Non-pigmented ciliary epithelial cell (primary cell): ENCODE data around the gene LMNA.
"Not testable (repeated sequence)": the region's sequence is repeated elsewhere in the genome, so short reads cannot be mapped to it uniquely, and the experiment has no call there.

Experiments used
- DNase-seq: peaks from one replicate; pipeline ENCODE4 v3.0.0-alpha.2; 2010; ENCODE audit warnings: low read depth

Gene LMNA

GRCh38 chr1:156164125-156164831 lies 49.8 kb downstream of the LMNA start:
- no peak for DNase-seq

- DNase-seq = no peak
Measured at GRCh38 chr1:156165083-156165482, 50.6 kb downstream of the LMNA start.

- DNase-seq = no peak
Measured at GRCh38 chr1:156167536-156167935, 53.0 kb downstream of the LMNA start.

GRCh38 chr1:156172696-156173470 lies 58.4 kb downstream of the LMNA start:
- no peak for DNase-seq

GRCh38 chr1:156176610-156177210 lies 62.2 kb downstream of the LMNA start:
- DNase-seq = no peak

- DNase-seq = no peak
Measured at GRCh38 chr1:156177919-156178654, 63.6 kb downstream of the LMNA start.

- no peak for DNase-seq
Measured at GRCh38 chr1:156180471-156180870, 66.0 kb downstream of the LMNA start.

- not testable (repeated sequence) for DNase-seq
Measured at GRCh38 chr1:156181391-156181924, 66.9 kb downstream of the LMNA start.

GRCh38 chr1:156182010-156182779 lies 67.7 kb downstream of the LMNA start:
- not testable (repeated sequence) for DNase-seq

GRCh38 chr1:156186347-156187177 lies 72.1 kb downstream of the LMNA start:
- DNase-seq = not testable (repeated sequence)
